G401.6 (cell line): ENCODE data around the gene EXOG.

Experiments
- FAIRE-seq: peaks from 2 replicates; lab custom pipeline; 2012; peaks lifted over from hg19 to GRCh38; lab: Jason Lieb, UNC

The EXOG gene

GRCh38 chr3:38548154-38548931, 52.2 kb downstream of the EXOG start:
- FAIRE-seq, result no peak

DNA sequence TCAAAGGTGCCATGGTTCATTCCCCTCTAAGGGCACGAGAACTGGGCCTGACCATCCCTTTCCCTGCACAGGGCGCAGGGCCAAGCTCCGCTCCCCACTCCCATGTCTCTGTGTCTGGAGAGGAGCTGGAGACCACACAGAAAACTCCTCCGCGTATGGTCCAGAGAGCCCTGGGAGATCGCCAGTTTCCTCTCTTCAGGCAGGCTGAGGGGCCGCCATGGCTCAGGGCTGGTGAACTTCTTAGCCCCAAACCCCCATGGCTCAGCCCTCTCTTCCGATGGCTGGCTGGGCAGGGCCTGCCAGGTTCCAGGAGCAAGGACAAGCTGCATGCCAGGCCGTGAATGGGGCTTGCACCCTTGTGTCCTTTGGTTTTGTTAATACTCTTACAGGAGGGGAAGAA, 52.9 kb downstream of the EXOG start:
- no peak for FAIRE-seq

- FAIRE-seq, result no peak
These were observed 53.3 kb downstream of the EXOG start for GRCh38 chr3:38549486-38549885.

DNA sequence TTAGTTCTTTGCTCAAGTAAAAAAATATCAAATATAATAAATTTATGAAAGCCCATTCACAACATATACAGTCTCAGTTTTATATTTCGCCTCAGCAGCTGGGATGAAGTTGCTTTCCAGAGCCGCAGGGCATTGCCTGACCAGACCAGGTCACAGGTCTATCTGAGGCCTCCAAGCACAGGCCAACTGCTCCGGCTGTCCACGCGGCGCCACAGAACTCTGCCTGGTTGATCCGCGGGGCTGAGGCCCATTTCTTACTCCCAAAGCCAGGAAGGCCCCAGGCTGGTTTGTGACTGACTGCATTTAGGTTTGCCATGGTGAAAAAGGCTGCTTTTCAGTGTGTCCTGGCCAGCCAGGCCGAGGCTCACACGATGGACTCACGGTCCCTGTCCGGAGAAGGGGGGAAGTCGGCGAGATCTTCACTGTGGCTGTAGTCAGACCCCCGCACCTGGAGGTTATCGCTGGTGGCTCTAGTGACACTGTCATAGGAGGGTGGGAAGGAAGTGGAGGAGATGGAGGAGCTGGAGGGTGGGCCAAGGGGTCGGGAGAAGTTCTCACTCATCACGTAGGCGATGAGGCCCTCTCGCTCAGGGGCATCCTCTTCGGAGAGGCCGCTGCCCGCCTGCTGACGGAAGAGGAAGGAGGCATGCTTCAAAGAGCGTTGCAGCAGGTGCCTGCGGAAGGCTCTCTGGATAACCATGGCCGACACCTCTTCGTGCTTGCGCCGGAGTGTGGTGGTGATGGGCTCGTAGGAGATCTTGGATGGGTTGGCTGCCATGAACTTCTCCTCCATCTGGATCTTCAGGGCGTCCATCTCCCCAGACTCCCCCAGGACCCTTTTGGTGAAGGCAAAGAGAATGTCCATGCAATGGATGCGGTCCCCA, 54.1 kb downstream of the EXOG start:
- FAIRE-seq, result no peak

GRCh38 chr3:38551026-38551832, 55.1 kb downstream of the EXOG start:
- no peak for FAIRE-seq

- FAIRE-seq, result no peak
These were observed 56.2 kb downstream of the EXOG start for GRCh38 chr3:38552364-38552763.

- no peak for FAIRE-seq
These were observed 56.9 kb downstream of the EXOG start for GRCh38 chr3:38553071-38553470.

- FAIRE-seq, result no peak
These were observed 58.1 kb downstream of the EXOG start for GRCh38 chr3:38554127-38554827.

DNA sequence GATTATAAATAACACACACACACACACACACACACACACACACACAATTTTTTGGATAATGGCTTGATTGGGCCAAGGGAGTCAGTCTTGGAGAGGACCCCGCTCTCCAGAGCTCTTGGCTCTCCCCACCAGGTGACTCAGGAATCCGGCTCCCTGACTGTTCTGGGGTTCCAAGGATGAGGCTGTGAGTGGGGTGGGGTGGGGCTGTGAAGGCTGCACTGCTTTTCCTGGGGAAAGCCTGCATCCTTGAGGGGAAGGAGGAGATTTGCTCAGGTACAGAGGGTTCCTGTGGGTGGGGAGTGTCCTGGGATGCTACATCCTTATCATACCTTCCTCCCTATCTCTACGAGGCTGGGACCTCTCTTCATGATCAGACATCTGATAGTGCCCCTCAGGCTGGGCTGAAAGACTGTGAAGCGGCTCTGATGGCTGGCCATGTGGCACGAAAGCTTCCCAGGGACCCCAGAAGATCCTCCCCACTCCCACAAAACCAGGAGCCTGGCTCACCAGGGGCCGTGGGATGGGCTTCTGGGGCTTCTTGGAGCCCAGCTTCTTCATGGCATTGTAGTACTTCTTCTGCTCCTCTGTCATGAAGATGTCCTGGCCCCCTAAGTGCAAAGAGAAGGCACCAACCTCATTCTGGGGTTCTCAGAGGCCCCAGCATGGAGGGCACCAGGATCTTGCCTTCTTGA, 59.2 kb downstream of the EXOG start:
- no peak for FAIRE-seq

DNA sequence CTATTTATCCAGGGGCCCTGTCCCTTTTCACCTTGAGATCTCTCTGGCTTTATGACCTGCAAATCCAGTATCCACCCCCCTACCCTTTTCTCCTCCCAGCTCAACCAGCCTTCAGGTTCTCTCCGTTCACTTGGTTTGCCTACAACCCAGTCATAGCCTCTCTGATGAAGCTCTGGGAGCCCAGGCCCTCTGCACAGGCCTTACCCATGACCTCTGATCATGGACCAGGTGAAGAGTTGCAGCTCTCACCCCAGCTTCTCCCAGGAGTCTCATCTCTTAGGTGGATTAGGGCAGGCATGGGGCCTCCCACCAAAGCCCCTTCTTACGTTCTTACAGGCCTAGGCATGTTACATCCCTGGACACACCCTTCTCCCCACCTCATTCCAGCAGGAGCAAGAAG, 59.8 kb downstream of the EXOG start:
- FAIRE-seq, result no peak

GRCh38 chr3:38556640-38557358, 60.7 kb downstream of the EXOG start:
- FAIRE-seq, result no peak

DNA sequence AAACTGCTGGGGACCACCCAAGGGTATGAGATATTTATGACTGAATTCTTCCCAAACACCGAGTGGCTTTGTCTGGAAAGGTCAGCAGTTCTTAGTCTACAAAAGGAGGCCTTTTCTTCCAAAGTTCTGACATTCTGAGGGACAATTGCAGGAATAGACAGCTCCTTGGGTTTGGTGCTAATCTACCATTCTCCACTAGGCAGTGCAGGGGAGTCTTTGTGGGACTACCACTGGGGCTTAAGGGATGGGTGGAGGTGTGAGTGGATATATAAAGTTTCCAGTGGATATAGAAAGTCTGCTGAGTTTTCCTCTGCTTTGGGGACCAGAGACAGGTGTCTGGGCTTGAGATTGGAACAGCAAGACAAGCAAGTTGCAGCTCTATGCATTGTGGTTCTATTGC, 62.7 kb downstream of the EXOG start:
- no peak for FAIRE-seq

GRCh38 chr3:38560284-38560683, 64.1 kb downstream of the EXOG start:
- no peak for FAIRE-seq

- no peak for FAIRE-seq
These were observed 65.0 kb downstream of the EXOG start for GRCh38 chr3:38560996-38561717.

GRCh38 chr3:38561746-38562466, 65.8 kb downstream of the EXOG start:
- no peak for FAIRE-seq

GRCh38 chr3:38562467-38562925, 66.4 kb downstream of the EXOG start:
- no peak for FAIRE-seq

- FAIRE-seq, result no peak
These were observed 67.1 kb downstream of the EXOG start for GRCh38 chr3:38563070-38563885.

DNA sequence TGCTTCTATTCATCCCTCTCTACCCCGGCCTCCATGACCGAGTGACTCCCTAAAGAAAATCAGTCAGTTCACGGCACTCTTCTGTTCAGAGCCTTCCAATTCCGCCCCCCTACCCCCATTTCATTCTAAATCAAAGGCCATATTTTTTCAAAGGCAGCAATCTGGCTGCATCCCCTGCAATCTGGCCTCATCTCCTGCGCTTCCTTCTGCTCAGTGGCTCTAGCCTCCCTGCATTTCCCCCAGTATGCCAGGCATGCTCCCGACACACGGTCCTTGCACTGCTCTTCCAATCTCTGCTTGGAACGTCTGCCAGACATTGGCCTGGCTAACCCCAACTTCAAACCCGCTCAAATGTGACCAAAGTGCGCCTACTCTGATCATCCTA, 67.7 kb downstream of the EXOG start:
- FAIRE-seq, result no peak
